Endothelial cell of umbilical vein (primary cell): ENCODE results near the gene NLGN2. TPM values are rescaled to one million over a fixed set of nuclear protein-coding genes. Genes with fewer than 3 reads are reported as not detected.

ENCODE experiments used
- BruUV-seq: library from RNA; stranded (reverse); fragments of 400-500 nt; replicated peaks from 2 replicates; lab custom pipeline; 2021; lab: Mats Ljungman, UMichigan
- CTCF ChIA-PET: fragments of 300-600, 350-600 bp; sonication (Branson Sonifier 250); formaldehyde crosslinking; loops from one replicate; lab custom pipeline; 2021; ENCODE audit warnings: antibody characterized with exemption, inconsistent platforms; lab: Charles Lee
- POLR2A ChIA-PET: fragments of 300-600, 350-600 bp; sonication (Branson Sonifier 250); formaldehyde crosslinking; loops from one replicate; lab custom pipeline; 2021; ENCODE audit warnings: antibody characterized with exemption, inconsistent platforms; lab: Charles Lee
- DNase-seq: peaks from one replicate; pipeline ENCODE4 v3.0.0-alpha.2; 2011; ENCODE audit warnings: low read depth, low spot score
- FAIRE-seq: peaks from 2 replicates; lab custom pipeline; 2011; peaks lifted over from hg19 to GRCh38; lab: Jason Lieb, UNC
- H2AFZ ChIP-seq: 2 replicates; pipeline ENCODE4 v1.6.0; 2012; ENCODE audit warnings: low read depth, low read length, control low read depth, inconsistent platforms
- H3K27ac ChIP-seq: 2 replicates; pipeline ENCODE4 v1.5.1; 2011; ENCODE audit warnings: low read depth, mild to moderate bottlenecking, control low read depth, low read length, moderate library complexity; ENCODE audit not compliant: insufficient read depth
- H3K27me3 ChIP-seq, 2 experiments: 2 replicates each; pipeline versions ENCODE4 v1.6.0 to v1.6.1; 2011; ENCODE audit warnings: low read length in 2 of 2, mixed read lengths in 1 of 2; ENCODE audit not compliant: control insufficient read depth in 2 of 2, insufficient read depth in 2 of 2
- H3K36me3 ChIP-seq, 2 experiments: 2 replicates in 1 of 2; 3 replicates in 1 of 2; pipeline ENCODE4 v1.5.1; 2011; ENCODE audit warnings: low read length in 2 of 2, mild to moderate bottlenecking in 1 of 2, moderate library complexity in 1 of 2; ENCODE audit not compliant: control insufficient read depth in 2 of 2, insufficient read depth in 2 of 2; ENCODE audit errors: extremely low read depth in 1 of 2
- H3K4me1 ChIP-seq: 3 replicates; pipeline ENCODE4 v1.5.1; 2011; ENCODE audit warnings: mild to moderate bottlenecking, low read length; ENCODE audit not compliant: control insufficient read depth, insufficient read depth; ENCODE audit errors: extremely low read depth
- H3K4me2 ChIP-seq: 2 replicates; pipeline ENCODE4 v1.6.1; 2011; ENCODE audit warnings: low read length, control low read depth, mixed read lengths; ENCODE audit not compliant: insufficient read depth
- H3K4me3 ChIP-seq, 3 experiments: fragments of 200-600 bp in 1 of 3; sonication (generic), shearing (Covaris generic) in 1 of 3; replicated peaks in 1 of 3; 2 replicates each; pipeline ENCODE4 v1.5.1; 2011 to 2016; ENCODE audit warnings: control low read depth in 3 of 3, low read length in 3 of 3, mild to moderate bottlenecking in 2 of 3, inconsistent platforms in 1 of 3, low read depth in 1 of 3, moderate library complexity in 1 of 3; ENCODE audit not compliant: insufficient read depth in 1 of 3
- H3K79me2 ChIP-seq: 2 replicates; pipeline ENCODE4 v1.6.0; 2012; ENCODE audit warnings: low read length, inconsistent platforms; ENCODE audit not compliant: control insufficient read depth, insufficient read depth
- H3K9ac ChIP-seq: replicated peaks from 2 replicates; pipeline ENCODE3; 2011; ENCODE audit warnings: low read length, control low read depth; ENCODE audit not compliant: insufficient read depth; ENCODE audit errors: extremely low read depth
- H3K9me1 ChIP-seq: replicated peaks from 3 replicates; pipeline ENCODE4 v1.6.0; 2011; ENCODE audit warnings: mild to moderate bottlenecking, low read length; ENCODE audit not compliant: control insufficient read depth, insufficient read depth; ENCODE audit errors: extremely low read depth
- H3K9me3 ChIP-seq: replicated peaks from 2 replicates; pipeline ENCODE4 v1.5.1; 2012; ENCODE audit warnings: low read length, inconsistent platforms; ENCODE audit not compliant: control insufficient read depth, insufficient read depth
- H4K20me1 ChIP-seq: replicated peaks from 2 replicates; pipeline ENCODE3; 2011; ENCODE audit warnings: mild to moderate bottlenecking, low read length; ENCODE audit not compliant: control insufficient read depth, insufficient read depth; ENCODE audit errors: extremely low read depth
- CTCF ChIP-seq, 2 donors: IDR thresholded peaks; 1 replicate in 1 of 2; 2 replicates in 1 of 2; pipeline ENCODE4 v1.5.1; 2011; ENCODE audit warnings: low read length in 2 of 2, mild to moderate bottlenecking in 2 of 2, moderate library complexity in 2 of 2, control low read depth in 1 of 2, inconsistent platforms in 1 of 2, low read depth in 1 of 2; ENCODE audit not compliant: insufficient read depth in 1 of 2; ENCODE audit errors: extremely low read depth in 1 of 2
- EZH2 ChIP-seq: IDR thresholded peaks from 2 replicates; pipeline ENCODE4 v1.6.1; 2012; ENCODE audit warnings: borderline replicate concordance, low read depth, mild to moderate bottlenecking, moderate library complexity, low read length, inconsistent platforms; ENCODE audit not compliant: severe bottlenecking
- FOS ChIP-seq: IDR thresholded peaks from 2 replicates; pipeline ENCODE4 v1.6.1; 2011; ENCODE audit warnings: mild to moderate bottlenecking, low read length, moderate library complexity, borderline replicate concordance; ENCODE audit not compliant: insufficient read depth
- GATA2 ChIP-seq: IDR thresholded peaks from 2 replicates; pipeline ENCODE4 v1.7.0; 2011; ENCODE audit warnings: low read depth, mild to moderate bottlenecking, moderate library complexity, mixed read lengths, low read length; ENCODE audit not compliant: insufficient read length, insufficient read depth
- JUN ChIP-seq: IDR thresholded peaks from 2 replicates; pipeline ENCODE4 v1.6.1; 2011; ENCODE audit warnings: borderline replicate concordance, low read depth; ENCODE audit not compliant: insufficient read length, insufficient read depth
- MAX ChIP-seq: IDR thresholded peaks from 2 replicates; pipeline ENCODE4 v1.6.1; 2011; ENCODE audit not compliant: insufficient read depth, insufficient read length
- MYC ChIP-seq: IDR thresholded peaks from one replicate; pipeline ENCODE4 v1.6.1; 2011; ENCODE audit warnings: mild to moderate bottlenecking, low read depth, low read length
- POLR2A ChIP-seq: IDR thresholded peaks from 2 replicates; pipeline ENCODE4 v1.6.1; 2012; ENCODE audit warnings: low read depth, mild to moderate bottlenecking, control low read depth, low read length
- POLR2AphosphoS5 ChIP-seq: IDR thresholded peaks from 2 replicates; pipeline ENCODE4 v1.6.1; 2012; ENCODE audit warnings: low read depth, mild to moderate bottlenecking, control low read depth, low read length, moderate library complexity; ENCODE audit not compliant: insufficient read depth
- dilution Hi-C: fragments of 300-500 bp; cut with MboI; formaldehyde crosslinking; loops from one replicate; pipeline ENCODE4 v1.15.0; 2019; ENCODE audit warnings: low sequenced_read_pairs; ENCODE audit not compliant: extremely low pct_ligation_motif_present
- intact Hi-C: fragments of 100-400 bp; cut with micrococcal nuclease; formaldehyde crosslinking; loops from one replicate; pipeline ENCODE4 v1.10.0; 2022
- polyA plus RNA-seq, 4 experiments: library from polyadenylated mRNA; depleted of rRNA in 3 of 4; stranded (reverse) in 3 of 4; unstranded in 1 of 4; fragments of >200 nt; gene quantifications; 2 replicates each; pipeline versions ENCODE4 v1.2.1 to v1.2.3, GENCODE V29; 2011 to 2012; ENCODE audit warnings: missing spikeins in 1 of 4
- total RNA-seq: library from RNA; stranded (reverse); gene quantifications from 2 replicates; pipeline ENCODE4 v1.2.3, GENCODE V29; 2021

NLGN2 gene
- total and polyA plus RNA-seq, 2 donors (not counting 3 experiments of a cell fraction or from before 2014, with no cell fraction given) = 15.4 to 25.9 TPM

- ChIA-PET CTCF (interaction anchor here (1.2 to 2.2 kb wide), 2 partner anchors 12 to 60 kb away, joined by 5 to 6 read pairs; partner anchors contain the start of gene TMEM256), POLR2A (no interaction called here)
- dilution Hi-C loops (no loop called here), intact Hi-C loops (no loop called here)
- Histone ChIP-seq H4K20me1 (no peaks in the 10 kb centered on the region), H2AFZ (no peak overlapping the region), H3K79me2 (no peaks in the 10 kb centered on the region), H3K27me3 (no peaks in the 10 kb centered on the region), H3K36me3 (peaks cover 0 to 2% of the 10 kb centered on the region in 2 experiments), H3K9ac (no peak overlapping the region), H3K4me1 (no peaks in the 10 kb centered on the region), H3K9me3 (no peaks in the 10 kb centered on the region), H3K27ac (no peak overlapping the region), H3K4me3 (no peak overlapping the region), H3K9me1 (no peaks in the 10 kb centered on the region), H3K4me2 (no peak overlapping the region)
- no peak for FAIRE-seq
- DNase-seq = no peak
- TF ChIP-seq MYC (no peak), GATA2 (no peak), MAX (no peak), POLR2A (no peak), CTCF (IDR thresholded peaks at IDR 0.05; ENCODE audit: extremely low read depth in 1 of 2, insufficient read depth in 1 of 2, low read depth in 1 of 2, low read length in 2 of 2) (no peak), FOS (no peak), JUN (no peak), EZH2 (no peak), POLR2AphosphoS5 (no peak)
- no TSS peak for BruUV-seq
These were observed 8.7 kb downstream of the NLGN2 start for GRCh38 chr17:7416323-7416722.
